B cell (primary cell): ENCODE results near the gene TMEM132D. TPM values are rescaled to one million over a fixed set of nuclear protein-coding genes. Genes with fewer than 3 reads are reported as not detected.

Experiments
- ATAC-seq: fragments of 200-7000 bp; cut with Tn5 transposase; one replicate; pipeline ENCODE4 v1.10.0; 2021; ENCODE audit warnings: low read depth, mild to moderate bottlenecking, moderate number of reproducible peaks, moderate library complexity
- CTCF ChIA-PET: fragments of 350-600 bp; sonication (Branson Sonifier 250); formaldehyde crosslinking; loops from one replicate; lab custom pipeline; 2021; ENCODE audit warnings: antibody characterized with exemption, inconsistent platforms; lab: Charles Lee
- POLR2A ChIA-PET: fragments of 350-600 bp; sonication (Branson Sonifier 250); formaldehyde crosslinking; loops from one replicate; lab custom pipeline; 2021; ENCODE audit warnings: antibody characterized with exemption; lab: Charles Lee
- DNase-seq: peaks from one replicate; pipeline ENCODE4 v3.0.0; 2013
- H2AFZ ChIP-seq: 2 replicates; pipeline ENCODE4 v1.6.1; 2012; ENCODE audit warnings: mild to moderate bottlenecking, low read depth, low read length; ENCODE audit not compliant: insufficient read depth, poor library complexity, severe bottlenecking
- H3K27ac ChIP-seq, 2 donors: 1 replicate in 1 of 2; 2 replicates in 1 of 2; pipeline ENCODE4 v1.5.1; 2012 to 2013; ENCODE audit warnings: low read length in 2 of 2, mild to moderate bottlenecking in 2 of 2, moderate library complexity in 1 of 2
- H3K27me3 ChIP-seq, 4 experiments: fragments of 200-600 bp in 1 of 4; sonication (generic) in 1 of 4; replicated peaks in 1 of 4; 1 replicate in 2 of 4; 2 replicates in 2 of 4; pipeline versions ENCODE4 v1.6.1 to v1.7.0; 2013 to 2016; ENCODE audit warnings: low read length in 3 of 4, mild to moderate bottlenecking in 2 of 4, mixed read lengths in 1 of 4, moderate library complexity in 1 of 4; ENCODE audit not compliant: insufficient read depth in 4 of 4, control insufficient read depth in 3 of 4; ENCODE audit errors: control extremely low read depth in 1 of 4
- H3K36me3 ChIP-seq, 2 experiments: replicated peaks in 1 of 2; 1 replicate in 1 of 2; 2 replicates in 1 of 2; pipeline versions ENCODE4 v1.6.1 to v1.7.1; 2013; ENCODE audit warnings: low read length in 1 of 2; ENCODE audit not compliant: insufficient read depth in 2 of 2, control insufficient read depth in 1 of 2; ENCODE audit errors: control extremely low read depth in 1 of 2, extremely low read depth in 1 of 2
- H3K4me1 ChIP-seq, 2 donors: fragments of 200-600 bp in 1 of 2; sonication (generic) in 1 of 2; 1 replicate in 1 of 2; 2 replicates in 1 of 2; pipeline versions ENCODE4 v1.5.1 to v1.6.1; 2013 to 2017; ENCODE audit warnings: low read length in 2 of 2; ENCODE audit not compliant: control insufficient read depth in 2 of 2, insufficient read depth in 2 of 2
- H3K4me2 ChIP-seq: replicated peaks from 2 replicates; pipeline ENCODE3; 2012; ENCODE audit warnings: mild to moderate bottlenecking, low read depth, low read length; ENCODE audit not compliant: poor library complexity, severe bottlenecking
- H3K4me3 ChIP-seq, 5 experiments: fragments of 200-600 bp in 1 of 5; sonication (generic) in 1 of 5; 1 replicate in 3 of 5; 2 replicates in 2 of 5; pipeline versions ENCODE4 v1.5.1 to v1.7.0; 2011 to 2016; ENCODE audit warnings: low read length in 4 of 5, mild to moderate bottlenecking in 4 of 5, low read depth in 2 of 5, control low read depth in 1 of 5, moderate library complexity in 1 of 5; ENCODE audit not compliant: insufficient read depth in 1 of 5; ENCODE audit errors: control extremely low read depth in 1 of 5, extremely low read depth in 1 of 5
- H3K79me2 ChIP-seq: fragments of 200-600 bp; sonication (generic); one replicate; pipeline ENCODE4 v1.6.0; 2016; ENCODE audit warnings: low read length; ENCODE audit not compliant: control insufficient read depth, insufficient read depth
- H3K9ac ChIP-seq: fragments of 200-600 bp; sonication (generic); 2 replicates; pipeline ENCODE4 v1.6.1; 2017; ENCODE audit warnings: mild to moderate bottlenecking, low read length, moderate library complexity
- H3K9me3 ChIP-seq, 3 donors: one replicate each; pipeline versions ENCODE4 v1.6.1 to v1.7.1; 2013; ENCODE audit warnings: low read length in 2 of 3; ENCODE audit not compliant: control insufficient read depth in 2 of 3, insufficient read depth in 1 of 3; ENCODE audit errors: control extremely low read depth in 1 of 3
- H4K20me1 ChIP-seq: 2 replicates; pipeline ENCODE4 v1.6.0; 2012; ENCODE audit warnings: mild to moderate bottlenecking, low read length; ENCODE audit not compliant: insufficient read depth, control insufficient read depth, poor library complexity, severe bottlenecking
- H3K27ac Mint-ChIP-seq: one replicate; pipeline ENCODE4 v1.8.0; 2021; ENCODE audit warnings: mixed read lengths
- H3K27me3 Mint-ChIP-seq: one replicate; pipeline ENCODE4 v1.8.0; 2021; ENCODE audit warnings: mixed read lengths
- H3K4me1 Mint-ChIP-seq: one replicate; pipeline ENCODE4 v1.8.0; 2021; ENCODE audit warnings: mixed read lengths
- H3K4me3 Mint-ChIP-seq: one replicate; pipeline ENCODE4 v1.8.0; 2021; ENCODE audit warnings: mixed read lengths
- H3K9me3 Mint-ChIP-seq: one replicate; pipeline ENCODE4 v1.8.0; 2022; ENCODE audit warnings: mixed read lengths; ENCODE audit not compliant: insufficient read depth
- CTCF ChIP-seq: fragments of 200-600 bp; IDR thresholded peaks from one replicate; pipeline ENCODE4 v1.8.0; 2022; ENCODE audit warnings: antibody characterized with exemption, mild to moderate bottlenecking
- EZH2 ChIP-seq: IDR thresholded peaks from 2 replicates; pipeline ENCODE4 v1.6.1; 2012; ENCODE audit warnings: borderline replicate concordance, low read depth, mild to moderate bottlenecking, moderate library complexity, low read length; ENCODE audit not compliant: insufficient read depth, poor library complexity, severe bottlenecking
- WGBS: methylation state at CpG from one replicate; pipeline ENCODE4 v1.1.5; 2013; ENCODE audit warnings: missing lambda C conversion rate; ENCODE audit not compliant: insufficient coverage; 5-methylcytosine and 5-hydroxymethylcytosine counted together
- intact Hi-C: fragments of 100-400 bp; cut with micrococcal nuclease; formaldehyde crosslinking; loops from one replicate; pipeline ENCODE4 v1.10.0; 2022
- polyA plus RNA-seq: library from polyadenylated mRNA; depleted of rRNA; stranded (reverse); fragments of >200 nt; gene quantifications from 2 replicates; pipeline ENCODE4 v1.2.3, GENCODE V29; 2012
- total RNA-seq, 2 donors: library from RNA; stranded (reverse); fragments of 120-200 nt in 1 of 2; gene quantifications; 1 replicate in 1 of 2; 2 replicates in 1 of 2; pipeline versions ENCODE4 v1.2.3 to v1.2.4, GENCODE V29; 2013 to 2022

TMEM132D gene
- total and polyA plus RNA-seq, 2 donors (not counting 1 experiment from before 2014, with no cell fraction given), result not detected

GRCh38 chr12:129109174-129110001 lies 794.4 kb downstream of the TMEM132D start:
- no peak overlapping the region for H3K4me3 Mint-ChIP-seq
- Histone ChIP-seq H3K4me2 (no peak overlapping the region), H3K4me1 (no peaks in the 10 kb centered on the region), H3K9me3 (peaks cover 0 to 14% (median 0%) of the 10 kb centered on the region in 3 donors), H2AFZ (no peak overlapping the region), H3K79me2 (no peaks in the 10 kb centered on the region), H3K27ac (no peak overlapping the region), H3K4me3 (no peak overlapping the region), H4K20me1 (no peaks in the 10 kb centered on the region), H3K27me3 (no peaks in the 10 kb centered on the region), H3K9ac (no peak overlapping the region), H3K36me3 (no peaks in the 10 kb centered on the region)
- no peaks in the 10 kb centered on the region for H3K4me1 Mint-ChIP-seq
- WGBS, result 90% methylated on average over 14 of the region's 17 CpGs
- no peak for TF ChIP-seq EZH2
- no peak for TF ChIP-seq CTCF
- peaks cover 4% of the 10 kb centered on the region for H3K27me3 Mint-ChIP-seq
- intact Hi-C loops, result no loop called here
- no peak overlapping the region for H3K27ac Mint-ChIP-seq
- H3K9me3 Mint-ChIP-seq, result peaks cover 3% of the 10 kb centered on the region
- ATAC-seq (no peak), DNase-seq (no peak)
- ChIA-PET CTCF (no interaction called here), POLR2A (no interaction called here)

- H3K27me3 Mint-ChIP-seq, result no peaks in the 10 kb centered on the region
These were observed 797.1 kb downstream of the TMEM132D start for GRCh38 chr12:129106772-129107171.

More at GRCh38 chr12:129106772-129107171, 797.1 kb downstream of the TMEM132D start:
- Mint-ChIP-seq H3K27ac (no peak overlapping the region), H3K9me3 (peaks cover 3% of the 10 kb centered on the region), H3K4me1 (no peaks in the 10 kb centered on the region), H3K4me3 (no peak overlapping the region)
- Histone ChIP-seq H2AFZ (no peak overlapping the region), H3K36me3 (no peaks in the 10 kb centered on the region), H3K27me3 (no peaks in the 10 kb centered on the region), H4K20me1 (no peaks in the 10 kb centered on the region), H3K9me3 (peaks cover 0 to 14% (median 0%) of the 10 kb centered on the region in 3 donors), H3K4me1 (no peaks in the 10 kb centered on the region), H3K4me2 (no peak overlapping the region), H3K4me3 (no peak overlapping the region), H3K27ac (no peak overlapping the region), H3K79me2 (no peaks in the 10 kb centered on the region), H3K9ac (no peak overlapping the region)
- POLR2A ChIA-PET, result no interaction called here
- WGBS, result 100% methylated on average over 1 of the region's 2 CpGs
- TF ChIP-seq EZH2 (no peak), CTCF (no peak)
- intact Hi-C loops, result no loop called here
- CTCF ChIA-PET, result no interaction called here
- no peak for DNase-seq
- ATAC-seq, result no peak
